ENCODE data around the gene TBC1D5.

Gene TBC1D5

GRCh38 chr3:17589888-17590287 is 152.5 kb downstream of the TBC1D5 start:
- DNase-seq (ENCODE audit: low read depth in 2 of 2), result no peak

- no peak for DNase-seq (ENCODE audit: low read depth in 2 of 2)
Measured at GRCh38 chr3:17588422-17588821, 154.0 kb downstream of the TBC1D5 start.

- DNase-seq (ENCODE audit: low read depth in 2 of 2), result no peak
Measured at GRCh38 chr3:17585394-17586325, 156.8 kb downstream of the TBC1D5 start.

- DNase-seq (ENCODE audit: low read depth in 2 of 2), result no peak
Measured at GRCh38 chr3:17584066-17584465, 158.4 kb downstream of the TBC1D5 start.

- no peak for DNase-seq (ENCODE audit: low read depth in 2 of 2)
Measured at GRCh38 chr3:17583530-17583929, 158.9 kb downstream of the TBC1D5 start.

GRCh38 chr3:17581421-17582080 is 160.9 kb downstream of the TBC1D5 start:
- no peak for DNase-seq (ENCODE audit: low read depth in 2 of 2)

- DNase-seq (ENCODE audit: low read depth in 2 of 2), result no peak
Measured at GRCh38 chr3:17580901-17581300, 161.5 kb downstream of the TBC1D5 start.

GRCh38 chr3:17579289-17580031 is 163.0 kb downstream of the TBC1D5 start:
- no peak for DNase-seq (ENCODE audit: low read depth in 2 of 2)

- DNase-seq (ENCODE audit: low read depth in 2 of 2), result no peak
Measured at GRCh38 chr3:17577796-17578520, 164.5 kb downstream of the TBC1D5 start.

GRCh38 chr3:17573396-17573795 is 169.0 kb downstream of the TBC1D5 start:
- no peak for DNase-seq (ENCODE audit: low read depth in 2 of 2)

- no peak for DNase-seq (ENCODE audit: low read depth in 2 of 2)
Measured at GRCh38 chr3:17571686-17572085, 170.7 kb downstream of the TBC1D5 start.

GRCh38 chr3:17562845-17563244 is 179.6 kb downstream of the TBC1D5 start:
- DNase-seq (ENCODE audit: low read depth in 2 of 2), result no peak

- DNase-seq (ENCODE audit: low read depth in 2 of 2), result no peak
Measured at GRCh38 chr3:17558565-17558964, 183.9 kb downstream of the TBC1D5 start.

- no peak for DNase-seq (ENCODE audit: low read depth in 2 of 2)
Measured at GRCh38 chr3:17557749-17558463, 184.5 kb downstream of the TBC1D5 start.

GRCh38 chr3:17555525-17555924 is 186.9 kb downstream of the TBC1D5 start:
- no peak for DNase-seq (ENCODE audit: low read depth in 2 of 2)

GRCh38 chr3:17554078-17554477 is 188.4 kb downstream of the TBC1D5 start:
- DNase-seq (ENCODE audit: low read depth in 2 of 2), result no peak

GRCh38 chr3:17553080-17553479 is 189.4 kb downstream of the TBC1D5 start:
- DNase-seq (ENCODE audit: low read depth in 2 of 2), result no peak

- DNase-seq (ENCODE audit: low read depth in 2 of 2), result no peak
Measured at GRCh38 chr3:17552351-17552750, 190.1 kb downstream of the TBC1D5 start.

- DNase-seq (ENCODE audit: low read depth in 2 of 2), result no peak
Measured at GRCh38 chr3:17551895-17552294, 190.5 kb downstream of the TBC1D5 start.

- DNase-seq (ENCODE audit: low read depth in 2 of 2), result no peak
Measured at GRCh38 chr3:17551333-17551732, 191.1 kb downstream of the TBC1D5 start.

- DNase-seq (ENCODE audit: low read depth in 2 of 2), result no peak
Measured at GRCh38 chr3:17550624-17551023, 191.8 kb downstream of the TBC1D5 start.

All from activated CD4-positive, alpha-beta T cell treated with anti-CD3 and anti-CD28 coated beads for 24 hours (primary cell).